SK-N-SH (cell line): ENCODE measurements around the gene ITFG1.

Source experiments
- CTCF ChIP-seq: fragments of 200-600 bp; sonication (generic); IDR thresholded peaks from 2 replicates; pipeline ENCODE4 v1.6.1; 2017; ENCODE audit warnings: antibody characterized with exemption, mild to moderate bottlenecking, moderate library complexity
- EP300 ChIP-seq, 2 experiments: IDR thresholded peaks; 2 replicates each; pipeline versions ENCODE4 v1.4.0 to v1.6.1; 2012; ENCODE audit warnings: borderline replicate concordance in 1 of 2, low read depth in 1 of 2, low read length in 1 of 2
- GABPA ChIP-seq: IDR thresholded peaks from 2 replicates; pipeline ENCODE4 v1.4.0; 2012; ENCODE audit warnings: low read depth, mild to moderate bottlenecking
- JUND ChIP-seq: IDR thresholded peaks from 2 replicates; pipeline ENCODE4 v1.4.0; 2012
- SIN3A ChIP-seq: IDR thresholded peaks from 2 replicates; pipeline ENCODE4 v1.6.1; 2012; ENCODE audit warnings: low read depth, mild to moderate bottlenecking, low read length, moderate library complexity, borderline replicate concordance
- TCF12 ChIP-seq: IDR thresholded peaks from 2 replicates; pipeline ENCODE4 v1.4.0; 2012
- USF1 ChIP-seq: IDR thresholded peaks from 2 replicates; pipeline ENCODE4 v1.4.0; 2012; ENCODE audit warnings: low read depth, borderline replicate concordance

GRCh38 chr16:47492428-47493377, 31.8 kb upstream of the ITFG1 start:
- TF ChIP-seq EP300 (IDR thresholded peaks at IDR 0.05; ENCODE audit: borderline replicate concordance in 1 of 2, low read depth in 1 of 2, low read length in 1 of 2) (no peak), SIN3A (no peak), CTCF (no peak), JUND (no peak), TCF12 (no peak), GABPA (no peak), USF1 (no peak)
